A549 (cell line): ENCODE data around the gene KLC3.

ENCODE experiments used
- CEBPB ChIP-seq, 2 experiments: fragments of >200 bp in 1 of 2; sonication (Bioruptor Twin) in 1 of 2; formaldehyde crosslinking in 1 of 2; IDR thresholded peaks; 2 replicates each; pipeline ENCODE4 v1.6.1; 2012 to 2016
- EP300 ChIP-seq, 2 experiments: fragments of >200 bp; sonication (Bioruptor Twin); formaldehyde crosslinking; IDR thresholded peaks; 2 replicates in 1 of 2; 3 replicates in 1 of 2; pipeline ENCODE4 v1.6.1; 2016 to 2017
- GATA3 ChIP-seq: IDR thresholded peaks from 2 replicates; pipeline ENCODE4 v1.6.1; 2012; ENCODE audit warnings: borderline replicate concordance
- KDM5A ChIP-seq: fragments of 200-600 bp; sonication (generic); IDR thresholded peaks from 2 replicates; pipeline ENCODE4 v1.6.1; 2016; ENCODE audit warnings: antibody characterized with exemption, mild to moderate bottlenecking
- MAX ChIP-seq: IDR thresholded peaks from 2 replicates; pipeline ENCODE4 v1.6.1; 2012
- RFX5 ChIP-seq: fragments of 450-650 bp; IDR thresholded peaks from 2 replicates; pipeline ENCODE4 v1.7.1; 2014; ENCODE audit warnings: antibody characterized with exemption, mild to moderate bottlenecking, moderate library complexity
- TP53 ChIP-seq: fragments of 250-450 bp; sonication (Bioruptor Pico); IDR thresholded peaks from 2 replicates; pipeline ENCODE4 v1.5.0; 2021; ENCODE audit warnings: mild to moderate bottlenecking, moderate library complexity
- TF ChIP-seq, protein P1 (sequence below): fragments of >200 bp; sonication (Bioruptor Twin); formaldehyde crosslinking; IDR thresholded peaks from 3 replicates; pipeline ENCODE4 v1.5.1; 2016

DNA sequence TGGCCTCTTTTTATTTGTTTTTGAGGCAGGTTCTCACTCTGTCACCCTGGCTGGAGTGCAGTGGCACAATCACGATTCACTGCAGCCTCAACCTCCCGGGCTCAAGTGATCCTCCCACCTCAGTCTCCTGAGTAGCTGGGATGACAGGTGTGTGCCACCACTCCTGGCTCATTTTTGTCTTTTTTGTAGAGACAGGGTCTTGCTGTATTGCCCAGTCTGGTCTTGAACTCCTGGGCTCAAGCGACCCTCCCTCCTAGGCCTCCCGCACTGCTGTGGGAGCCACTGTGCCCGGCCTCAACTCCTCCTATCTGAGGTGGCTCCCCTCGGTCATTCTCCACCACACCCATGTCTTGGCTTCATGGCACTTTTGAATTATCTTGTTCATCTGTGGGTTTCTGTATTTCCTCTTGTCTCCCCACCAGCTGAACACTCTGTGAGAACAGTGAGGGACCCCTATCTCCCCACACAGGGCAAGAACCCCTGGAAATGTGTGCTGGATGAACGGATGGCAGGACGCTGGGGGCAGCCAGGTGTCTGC, 25.8 kb upstream of the KLC3 start:
- TF ChIP-seq, protein P1, sequence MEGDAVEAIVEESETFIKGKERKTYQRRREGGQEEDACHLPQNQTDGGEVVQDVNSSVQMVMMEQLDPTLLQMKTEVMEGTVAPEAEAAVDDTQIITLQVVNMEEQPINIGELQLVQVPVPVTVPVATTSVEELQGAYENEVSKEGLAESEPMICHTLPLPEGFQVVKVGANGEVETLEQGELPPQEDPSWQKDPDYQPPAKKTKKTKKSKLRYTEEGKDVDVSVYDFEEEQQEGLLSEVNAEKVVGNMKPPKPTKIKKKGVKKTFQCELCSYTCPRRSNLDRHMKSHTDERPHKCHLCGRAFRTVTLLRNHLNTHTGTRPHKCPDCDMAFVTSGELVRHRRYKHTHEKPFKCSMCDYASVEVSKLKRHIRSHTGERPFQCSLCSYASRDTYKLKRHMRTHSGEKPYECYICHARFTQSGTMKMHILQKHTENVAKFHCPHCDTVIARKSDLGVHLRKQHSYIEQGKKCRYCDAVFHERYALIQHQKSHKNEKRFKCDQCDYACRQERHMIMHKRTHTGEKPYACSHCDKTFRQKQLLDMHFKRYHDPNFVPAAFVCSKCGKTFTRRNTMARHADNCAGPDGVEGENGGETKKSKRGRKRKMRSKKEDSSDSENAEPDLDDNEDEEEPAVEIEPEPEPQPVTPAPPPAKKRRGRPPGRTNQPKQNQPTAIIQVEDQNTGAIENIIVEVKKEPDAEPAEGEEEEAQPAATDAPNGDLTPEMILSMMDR = no peak
- TF ChIP-seq KDM5A (no peak), RFX5 (no peak), GATA3 (no peak), CEBPB (IDR thresholded peaks at IDR 0.05) (no peak), EP300 (IDR thresholded peaks at IDR 0.05) (no peak), MAX (no peak), TP53 (no peak)
